Fibroblast of skin of back (primary cell): Measurements from ENCODE around the gene PTPRR.
A peak's percentile ranks its signal among the peaks of the same experiment; 100 is the strongest.

ENCODE experiments used
- DNase-seq: peaks from one replicate; pipeline ENCODE4 v3.0.0-alpha.2; 2013

PTPRR gene

GRCh38 chr12:70641691-70642090, 278.8 kb downstream of the PTPRR start:
- DNase-seq: no peak

GRCh38 chr12:70640901-70641300, 279.6 kb downstream of the PTPRR start:
- DNase-seq: no peak

- DNase-seq: no peak
Measured at GRCh38 chr12:70639535-70639934, 281.0 kb downstream of the PTPRR start.

- DNase-seq: no peak
Measured at GRCh38 chr12:70638639-70639360, 281.7 kb downstream of the PTPRR start.

GRCh38 chr12:70637303-70638085, 283.0 kb downstream of the PTPRR start, which contains the start of gene PTPRB:
TSS of gene PTPRB (minus strand) at chr12:70637429. CDS start at chr12:70637395, 34 bp downstream.
- DNase-seq: no peak

- DNase-seq: no peak
Measured at GRCh38 chr12:70635755-70636154, 284.8 kb downstream of the PTPRR start.

GRCh38 chr12:70628701-70629480, 291.6 kb downstream of the PTPRR start:
- DNase-seq: no peak

GRCh38 chr12:70627677-70628076, 292.9 kb downstream of the PTPRR start:
- DNase-seq: no peak

- no peak for DNase-seq
Measured at GRCh38 chr12:70626180-70626579, 294.4 kb downstream of the PTPRR start.

GRCh38 chr12:70619471-70620152, 300.9 kb downstream of the PTPRR start:
- DNase-seq: no peak

- no peak for DNase-seq
Measured at GRCh38 chr12:70618371-70618770, 302.2 kb downstream of the PTPRR start.

- DNase-seq: no peak
Measured at GRCh38 chr12:70617450-70617849, 303.1 kb downstream of the PTPRR start.

GRCh38 chr12:70615174-70615866, 305.2 kb downstream of the PTPRR start:
- no peak for DNase-seq

- peak; percentile 36 for DNase-seq
Measured at GRCh38 chr12:70609739-70610491, 310.6 kb downstream of the PTPRR start.

- DNase-seq: no peak
Measured at GRCh38 chr12:70609203-70609602, 311.3 kb downstream of the PTPRR start.

GRCh38 chr12:70608184-70608583, 312.4 kb downstream of the PTPRR start:
- DNase-seq: no peak

GRCh38 chr12:70607107-70607506, 313.4 kb downstream of the PTPRR start:
- DNase-seq: no peak

- DNase-seq: no peak
Measured at GRCh38 chr12:70605976-70606375, 314.6 kb downstream of the PTPRR start.

- no peak for DNase-seq
Measured at GRCh38 chr12:70604662-70605061, 315.9 kb downstream of the PTPRR start.

GRCh38 chr12:70603044-70603443, 317.5 kb downstream of the PTPRR start:
- DNase-seq: no peak
